Transverse colon (tissue), 4 donors: ENCODE results near the gene NOBOX.

Source experiments
- EP300 ChIP-seq: sonication (generic); formaldehyde crosslinking; IDR thresholded peaks from one replicate; pipeline ENCODE4 v1.6.1; 2017; ENCODE audit warnings: antibody characterized with exemption, low read depth
- POLR2A ChIP-seq: fragments of 450-650 bp; IDR thresholded peaks from one replicate; pipeline ENCODE4 v1.6.1; 2016; ENCODE audit warnings: antibody characterized with exemption, mild to moderate bottlenecking, moderate library complexity
- POLR2AphosphoS5 ChIP-seq, 3 donors: sonication (generic); formaldehyde crosslinking; IDR thresholded peaks; one replicate each; pipeline ENCODE4 v1.6.1; 2016; ENCODE audit warnings: antibody characterized with exemption in 3 of 3
- TF ChIP-seq, protein P1 (sequence below), 5 experiments: fragments of 200-600 bp in 3 of 5; fragments of 450-650 bp in 2 of 5; sonication (generic) in 3 of 5; IDR thresholded peaks; 1 replicate in 2 of 5; 2 replicates in 3 of 5; pipeline ENCODE4 v1.5.1; 2016 to 2017; ENCODE audit warnings: antibody characterized with exemption in 5 of 5, inconsistent platforms in 3 of 5, mild to moderate bottlenecking in 2 of 5, moderate library complexity in 1 of 5

DNA sequence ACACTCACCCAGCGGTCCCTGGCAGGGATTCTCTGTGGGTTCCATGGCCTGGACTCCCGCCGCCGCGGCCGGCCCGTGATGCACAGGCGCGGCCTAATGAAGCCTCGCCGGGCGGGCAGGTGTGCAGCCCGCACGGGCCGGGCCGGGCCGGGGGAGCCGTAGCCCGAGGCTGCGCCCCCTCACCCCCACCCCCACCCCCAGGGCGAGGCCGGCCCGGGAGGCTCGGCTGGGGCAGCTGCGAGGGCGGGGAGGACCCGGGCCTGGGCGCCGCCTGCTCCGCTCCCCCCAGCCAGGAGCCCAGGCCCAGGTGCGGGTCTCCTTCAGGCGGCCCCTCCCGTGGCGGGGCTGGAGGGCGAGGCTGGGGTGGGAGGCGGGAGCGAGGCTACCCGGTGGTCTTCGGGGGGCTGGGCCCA lies at the start of gene NOBOX:
- TF ChIP-seq, protein P1, sequence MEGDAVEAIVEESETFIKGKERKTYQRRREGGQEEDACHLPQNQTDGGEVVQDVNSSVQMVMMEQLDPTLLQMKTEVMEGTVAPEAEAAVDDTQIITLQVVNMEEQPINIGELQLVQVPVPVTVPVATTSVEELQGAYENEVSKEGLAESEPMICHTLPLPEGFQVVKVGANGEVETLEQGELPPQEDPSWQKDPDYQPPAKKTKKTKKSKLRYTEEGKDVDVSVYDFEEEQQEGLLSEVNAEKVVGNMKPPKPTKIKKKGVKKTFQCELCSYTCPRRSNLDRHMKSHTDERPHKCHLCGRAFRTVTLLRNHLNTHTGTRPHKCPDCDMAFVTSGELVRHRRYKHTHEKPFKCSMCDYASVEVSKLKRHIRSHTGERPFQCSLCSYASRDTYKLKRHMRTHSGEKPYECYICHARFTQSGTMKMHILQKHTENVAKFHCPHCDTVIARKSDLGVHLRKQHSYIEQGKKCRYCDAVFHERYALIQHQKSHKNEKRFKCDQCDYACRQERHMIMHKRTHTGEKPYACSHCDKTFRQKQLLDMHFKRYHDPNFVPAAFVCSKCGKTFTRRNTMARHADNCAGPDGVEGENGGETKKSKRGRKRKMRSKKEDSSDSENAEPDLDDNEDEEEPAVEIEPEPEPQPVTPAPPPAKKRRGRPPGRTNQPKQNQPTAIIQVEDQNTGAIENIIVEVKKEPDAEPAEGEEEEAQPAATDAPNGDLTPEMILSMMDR (IDR thresholded peaks at IDR 0.05): no peak
- TF ChIP-seq EP300: no peak
- no peak for TF ChIP-seq POLR2AphosphoS5 (IDR thresholded peaks at IDR 0.05)
- no peak for TF ChIP-seq POLR2A
